HG03196 (cell line): Measurements from ENCODE around the gene DNAH17.

Source experiments
- ATAC-seq: cut with Tn5 transposase; IDR thresholded peaks from one replicate; pipeline ENCODE4 v1.9.1; 2021; ENCODE audit not compliant: unreplicated experiment

Gene DNAH17

DNA sequence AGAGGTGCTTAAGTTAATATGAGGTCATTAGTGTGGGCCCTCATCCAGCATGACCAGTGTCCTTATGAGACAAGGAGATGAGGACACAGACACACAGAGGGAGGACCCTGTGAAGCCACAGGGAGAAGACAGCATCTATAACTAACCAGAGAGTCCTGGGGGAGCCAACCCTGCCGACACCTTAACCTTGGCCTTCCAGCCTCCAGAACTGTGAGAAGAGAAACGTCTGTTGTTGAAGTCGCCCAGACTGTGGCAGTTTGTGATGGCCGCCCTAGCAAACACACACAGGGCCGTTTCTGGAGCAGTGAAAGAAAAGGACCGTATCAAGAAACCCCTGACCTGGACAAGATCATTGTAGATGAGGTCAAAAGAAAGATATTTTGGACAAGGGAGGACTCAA lies 26.7 kb downstream of the DNAH17 start:
- no peak for ATAC-seq

DNA sequence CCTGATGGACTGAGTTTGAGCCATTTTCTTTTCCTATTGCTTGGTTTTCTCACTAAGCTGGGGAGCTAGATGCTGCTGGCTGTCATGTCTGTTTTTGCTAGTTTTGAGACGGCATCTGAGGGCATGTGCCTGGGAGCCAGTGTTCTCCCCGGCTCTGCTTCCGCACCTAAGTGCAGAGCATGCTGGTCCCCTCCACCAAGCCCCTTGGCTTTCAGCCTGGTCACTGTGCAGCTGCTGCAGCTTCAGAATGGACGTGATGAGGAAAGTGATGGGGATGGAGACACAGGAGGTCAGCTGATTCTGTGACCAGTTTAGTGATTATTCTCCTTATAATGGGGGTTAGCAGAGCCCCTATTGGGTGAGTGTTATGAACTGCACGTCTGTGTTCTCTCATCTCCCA lies 28.5 kb downstream of the DNAH17 start:
- no peak for ATAC-seq

DNA sequence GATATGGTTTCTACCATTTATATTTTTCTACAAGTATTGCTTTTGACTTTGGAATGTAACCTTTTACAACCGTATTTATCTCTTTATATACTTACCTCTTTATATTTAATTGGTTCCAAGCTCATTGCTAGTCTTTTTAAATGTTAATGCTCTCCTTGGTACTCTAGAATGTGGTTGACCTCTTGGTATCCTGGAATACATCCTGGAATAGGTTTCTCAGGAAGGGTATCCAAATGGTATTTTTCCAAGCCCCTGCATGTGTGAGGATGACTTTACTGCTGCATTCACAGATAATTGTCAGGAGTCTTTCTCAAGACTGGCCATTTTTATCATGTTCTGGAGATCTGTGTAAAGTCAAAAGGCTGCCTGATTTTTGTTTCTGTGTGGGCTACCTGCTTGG lies 30.2 kb downstream of the DNAH17 start:
- ATAC-seq, result no peak

DNA sequence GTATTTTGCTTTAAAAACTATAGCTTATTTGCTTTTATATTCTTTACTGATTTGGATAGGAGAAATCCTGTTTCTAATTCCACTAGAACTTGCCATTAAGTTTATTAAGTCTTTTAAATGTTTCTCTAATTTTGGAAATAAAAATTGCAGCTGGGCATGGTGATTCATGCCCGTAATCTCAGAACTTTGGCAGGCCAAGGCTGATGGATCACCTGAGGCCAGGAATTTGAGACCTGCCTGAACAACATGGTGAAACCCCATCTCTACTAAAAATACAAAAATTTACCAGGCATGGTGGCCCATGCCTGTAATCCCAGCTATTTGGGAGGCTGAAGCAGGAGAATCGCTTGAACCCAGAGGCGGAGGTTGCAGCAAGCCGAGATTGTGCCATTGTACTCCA lies 30.7 kb downstream of the DNAH17 start:
- no peak for ATAC-seq

DNA sequence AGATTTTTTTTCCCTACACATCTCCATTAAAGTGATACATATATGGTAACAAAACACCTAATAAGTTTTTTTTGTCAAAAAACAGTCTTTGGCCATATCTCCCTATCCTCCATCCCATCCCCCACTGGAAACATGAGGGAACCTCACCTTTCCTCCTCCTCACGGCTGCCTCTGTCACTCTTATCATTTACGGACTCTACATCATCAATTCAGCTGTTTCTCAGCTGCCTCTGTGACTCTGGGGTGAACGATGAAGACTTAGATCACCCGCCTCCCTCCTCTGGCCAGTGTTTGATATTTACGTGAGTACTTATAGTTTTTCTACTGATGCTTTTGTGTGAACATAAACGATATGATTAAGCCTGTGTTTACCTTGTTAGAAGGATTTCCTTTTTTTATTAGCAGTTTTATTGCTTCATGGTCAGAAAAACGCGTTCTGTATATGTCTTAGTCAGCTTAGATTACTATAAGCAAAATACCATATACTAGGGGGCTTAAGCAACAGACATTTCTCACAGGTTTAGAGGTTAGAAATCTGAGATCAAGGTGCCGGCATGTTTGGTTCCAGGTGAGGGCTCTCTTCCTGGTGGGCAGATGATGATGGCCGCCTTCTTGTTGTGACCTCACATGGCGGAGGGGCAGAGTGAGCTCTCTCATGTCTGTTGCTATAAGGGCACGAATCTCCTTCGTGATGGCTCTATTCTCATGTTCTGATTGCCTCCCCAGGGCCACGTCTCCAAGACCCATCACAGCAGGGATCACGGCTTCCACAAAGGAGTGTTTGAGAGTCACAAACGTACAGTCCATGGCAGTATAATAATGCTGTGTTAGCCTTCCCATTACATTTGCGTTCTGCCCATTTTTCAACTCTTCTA lies 32.1 kb downstream of the DNAH17 start:
- no peak for ATAC-seq

DNA sequence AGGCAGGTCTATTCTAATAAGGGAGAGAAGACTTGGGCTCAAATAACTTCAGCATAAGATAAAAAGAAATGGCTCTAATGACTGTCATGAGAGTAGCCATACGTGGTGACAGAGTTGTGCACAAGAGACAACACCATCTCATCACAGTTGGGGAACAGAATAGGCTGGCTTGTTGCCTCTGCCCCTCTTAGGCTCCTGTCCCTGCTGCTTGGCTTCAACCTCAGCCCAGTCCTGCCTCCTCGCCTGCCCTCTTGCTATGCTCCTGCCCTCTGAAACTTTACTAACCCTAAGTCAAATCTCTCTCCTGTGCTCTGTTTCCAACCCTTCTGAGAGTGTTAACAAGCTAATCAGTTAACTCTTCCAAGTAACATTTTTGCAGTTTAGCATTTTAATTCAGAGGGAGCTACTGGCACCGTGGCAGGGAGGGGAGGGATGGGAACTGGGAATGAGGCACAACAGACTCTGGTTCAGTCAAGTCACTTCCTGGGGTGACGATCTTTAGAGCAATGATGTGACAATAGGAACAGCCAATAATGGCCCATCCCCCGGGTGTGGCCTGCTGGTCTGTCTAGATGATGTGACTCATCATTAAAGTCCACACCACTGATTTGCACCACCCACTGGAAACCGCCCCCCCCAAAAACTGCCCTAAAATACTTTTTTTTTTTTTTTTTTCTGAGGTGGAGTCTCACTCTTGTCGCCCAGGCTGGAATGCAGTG lies 35.5 kb downstream of the DNAH17 start:
- no peak for ATAC-seq

DNA sequence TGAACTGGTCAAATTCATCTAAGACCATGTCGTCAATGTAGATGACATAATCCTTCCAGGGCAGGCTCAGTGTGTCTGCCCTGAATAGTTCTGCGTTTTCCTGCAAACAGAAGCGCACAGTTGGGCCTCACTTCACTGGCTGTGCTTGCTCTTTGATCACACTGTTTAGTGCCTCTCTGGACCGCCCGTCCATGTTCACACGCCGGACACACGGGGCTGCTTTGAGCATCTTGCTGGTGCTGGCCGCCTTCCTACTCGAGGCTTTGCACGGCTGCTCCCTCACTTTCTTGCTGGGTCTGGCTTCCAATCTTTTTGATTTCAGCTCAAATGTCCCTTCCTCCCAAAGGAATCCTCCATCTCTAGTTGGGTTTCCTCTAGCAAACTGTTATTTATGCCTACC lies 37.4 kb downstream of the DNAH17 start:
- ATAC-seq, result no peak

DNA sequence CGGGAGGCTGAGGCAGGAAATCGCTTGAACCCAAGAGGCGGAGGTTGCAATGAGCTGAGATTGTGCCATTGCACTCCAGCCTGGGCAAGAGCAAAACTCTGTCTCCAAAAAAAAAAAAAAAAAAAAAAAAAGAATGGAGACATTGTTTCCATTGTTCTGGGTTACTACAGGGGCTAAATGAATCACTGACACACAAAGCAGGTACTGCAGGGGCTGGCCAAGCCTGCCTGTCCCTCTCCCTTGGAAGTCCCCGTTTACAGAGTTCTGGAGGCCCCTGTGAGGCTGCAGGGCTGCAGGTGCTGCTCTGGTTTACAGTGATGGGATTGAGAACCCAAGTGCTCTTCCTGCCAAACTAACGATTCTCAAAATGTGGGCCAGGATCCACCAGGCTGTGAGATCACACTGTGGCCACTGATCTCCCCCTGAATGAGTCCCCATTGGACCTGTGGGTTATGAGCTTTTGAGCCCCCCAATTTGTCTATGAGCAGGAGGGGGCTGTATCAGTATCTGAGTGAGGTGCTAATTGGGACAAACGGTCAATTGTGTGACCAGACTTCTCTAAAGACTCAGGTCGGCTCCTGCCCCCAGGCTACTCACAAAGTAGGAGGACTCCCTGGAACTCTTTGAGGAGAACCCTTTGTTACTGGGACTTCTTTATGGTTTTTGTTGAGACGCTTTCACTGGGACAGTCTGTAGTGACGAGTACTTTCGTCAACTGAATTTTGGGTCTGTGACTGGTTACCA lies 39.0 kb downstream of the DNAH17 start:
- ATAC-seq, result no peak

DNA sequence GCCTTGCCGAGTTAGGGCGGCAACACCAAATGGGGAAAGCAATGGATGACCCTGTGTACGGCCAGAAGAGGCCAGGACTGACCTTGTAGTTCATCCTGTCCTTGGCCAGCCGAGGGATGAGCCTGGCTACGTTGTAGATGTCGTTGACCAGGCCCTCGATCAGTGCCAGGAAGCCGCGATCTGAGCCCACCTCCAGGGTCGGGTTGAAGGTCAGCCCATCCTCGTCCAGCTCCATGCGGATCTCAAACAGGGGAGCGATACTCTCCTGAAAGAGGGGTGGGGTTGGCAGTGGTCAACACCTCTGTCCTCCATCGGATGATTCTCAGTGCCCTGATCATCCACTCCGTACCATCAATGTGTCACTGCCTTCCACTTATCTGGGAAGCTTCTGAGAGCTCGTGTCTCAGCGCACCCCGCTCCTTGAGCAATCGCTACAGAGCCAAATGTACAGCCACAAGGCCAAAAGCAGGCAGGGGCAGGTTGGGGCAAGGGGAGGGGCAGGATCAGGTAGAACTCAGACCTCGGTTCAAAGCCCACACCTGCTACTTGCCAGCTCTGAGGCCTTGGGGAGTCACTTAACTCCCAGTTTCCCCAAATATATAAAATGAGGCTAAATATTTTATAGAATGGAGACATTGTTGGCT lies 39.9 kb downstream of the DNAH17 start:
- ATAC-seq, result no peak

DNA sequence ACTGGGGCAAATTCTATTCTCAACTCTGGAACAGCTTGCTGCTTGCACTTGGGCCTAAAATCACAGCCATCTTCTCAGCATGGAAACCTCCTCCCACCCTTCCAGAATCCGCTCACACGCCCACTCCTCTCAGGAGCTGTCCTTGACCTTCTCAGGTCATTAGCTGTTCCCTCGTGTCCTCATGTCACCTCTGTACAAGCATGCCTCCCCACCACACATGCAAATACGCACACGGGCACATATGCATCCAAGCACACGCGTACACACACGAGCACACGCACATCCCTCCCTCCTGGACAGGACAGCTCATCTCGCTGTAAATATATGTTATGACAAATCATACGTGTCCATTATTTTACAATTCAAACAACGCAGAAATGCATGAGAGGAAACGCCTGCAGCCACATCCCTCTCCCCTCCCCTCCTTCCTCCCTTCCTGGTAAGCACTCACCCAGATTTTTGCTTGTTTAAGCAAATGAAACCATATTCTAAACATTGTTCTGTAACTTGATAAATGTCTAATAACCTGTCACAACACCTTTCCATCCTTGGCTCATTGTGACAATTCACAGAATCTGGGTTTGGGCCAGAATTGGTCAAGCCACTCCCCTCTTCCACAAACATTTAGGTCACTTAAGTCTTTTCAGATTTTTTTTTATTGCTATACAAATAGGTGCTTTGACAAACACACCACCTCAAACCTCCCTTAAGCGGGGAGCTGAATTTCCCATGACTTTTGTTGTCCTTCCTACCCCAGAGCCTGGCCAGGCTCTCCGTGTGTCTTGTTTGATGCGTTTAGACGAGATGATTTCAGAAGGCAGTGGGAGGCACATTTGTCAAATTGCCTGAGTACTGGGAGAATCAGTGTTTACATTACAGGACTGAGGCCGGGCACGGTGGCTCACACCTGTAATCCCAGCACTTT lies 41.7 kb downstream of the DNAH17 start:
- no peak for ATAC-seq

DNA sequence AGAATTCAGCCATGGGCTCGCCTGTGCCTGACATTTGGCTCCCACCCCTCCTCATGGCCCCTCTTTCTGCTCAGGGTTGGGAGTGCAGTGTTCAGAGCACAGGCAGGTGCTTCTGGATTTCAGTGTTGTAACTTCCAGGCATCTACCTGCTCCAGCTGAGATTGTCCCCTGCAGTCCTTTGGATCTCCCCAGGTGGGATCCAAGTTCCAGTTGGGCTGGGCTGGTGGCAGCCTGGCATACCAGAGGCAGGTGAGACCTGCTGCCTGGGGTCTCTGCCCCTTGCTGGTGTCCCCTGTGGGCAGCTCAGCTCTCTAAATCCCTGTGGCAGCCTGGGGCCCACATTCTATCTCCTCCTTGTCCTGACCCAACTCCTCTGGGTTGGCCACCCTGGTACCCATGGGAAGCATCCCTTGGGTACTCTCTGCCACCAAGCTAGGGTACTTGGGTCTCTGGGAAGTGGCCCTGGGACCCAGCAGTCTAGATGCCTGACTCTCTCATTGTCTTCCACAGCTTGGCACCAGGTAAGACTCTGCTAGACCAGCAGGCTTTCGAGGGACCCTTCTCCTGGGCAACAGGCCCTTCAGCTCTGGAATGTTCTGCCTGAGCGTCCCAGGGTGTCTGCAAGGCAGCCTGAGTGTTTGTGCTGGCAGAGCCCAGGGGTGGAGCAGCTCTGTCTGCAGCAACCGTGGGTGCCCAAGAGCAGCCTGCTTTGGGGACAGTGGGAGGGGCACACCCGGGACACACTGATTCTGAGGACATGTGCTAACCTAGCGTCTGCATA lies 42.5 kb downstream of the DNAH17 start:
- no peak for ATAC-seq

DNA sequence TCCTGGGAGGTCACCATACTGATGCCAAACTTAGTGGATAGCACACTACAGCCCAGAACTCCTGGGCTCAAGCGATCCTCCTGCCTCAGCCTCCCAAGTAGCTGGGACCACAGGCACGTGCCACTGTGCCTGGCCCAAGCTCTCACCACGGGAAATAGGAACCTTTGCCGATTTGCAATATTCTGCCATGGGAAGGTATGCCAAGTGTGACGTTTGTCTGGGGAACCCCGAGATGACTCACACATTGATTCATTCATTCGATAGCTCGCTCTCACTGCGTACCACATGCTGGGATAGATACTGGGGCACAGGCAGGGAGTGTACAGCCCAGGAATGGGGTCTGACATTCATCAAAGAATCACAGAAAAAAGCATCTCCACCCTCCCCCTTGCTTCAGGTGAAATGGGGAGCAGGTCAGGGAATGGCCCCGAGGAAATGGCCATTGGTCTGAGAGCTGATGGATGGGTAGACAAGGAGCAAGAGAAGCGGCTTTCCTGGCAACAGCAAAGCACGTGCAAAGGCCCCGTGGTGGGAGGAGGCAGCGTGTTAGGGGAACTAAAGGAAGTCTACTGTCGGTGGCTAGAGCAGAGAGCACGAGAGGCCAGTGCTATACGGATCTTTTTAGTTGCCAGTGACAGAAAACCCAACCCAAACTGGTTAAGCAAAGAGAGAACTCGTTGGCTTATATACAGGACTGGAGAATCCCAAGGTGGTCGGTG lies 44.1 kb downstream of the DNAH17 start:
- ATAC-seq, result no peak

DNA sequence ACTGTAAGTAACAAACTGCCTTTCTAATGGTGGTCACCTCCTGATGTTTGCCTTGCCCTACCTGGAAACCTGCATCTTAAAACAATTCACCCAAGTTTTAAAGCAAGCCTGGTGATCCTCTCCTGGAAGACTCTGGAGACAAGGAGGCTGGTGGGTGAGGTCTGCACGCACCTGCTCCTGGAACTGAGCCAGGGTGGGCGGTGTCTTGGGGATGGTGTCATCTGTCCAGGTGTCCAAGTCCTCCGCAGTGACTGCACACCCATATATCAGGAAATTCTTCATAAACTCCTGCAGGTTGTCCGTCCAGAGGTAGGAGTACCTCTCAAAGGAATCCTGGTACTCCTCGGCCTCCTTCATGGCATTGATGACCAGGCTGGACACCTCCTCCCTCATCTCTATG lies 44.9 kb downstream of the DNAH17 start:
- no peak for ATAC-seq

DNA sequence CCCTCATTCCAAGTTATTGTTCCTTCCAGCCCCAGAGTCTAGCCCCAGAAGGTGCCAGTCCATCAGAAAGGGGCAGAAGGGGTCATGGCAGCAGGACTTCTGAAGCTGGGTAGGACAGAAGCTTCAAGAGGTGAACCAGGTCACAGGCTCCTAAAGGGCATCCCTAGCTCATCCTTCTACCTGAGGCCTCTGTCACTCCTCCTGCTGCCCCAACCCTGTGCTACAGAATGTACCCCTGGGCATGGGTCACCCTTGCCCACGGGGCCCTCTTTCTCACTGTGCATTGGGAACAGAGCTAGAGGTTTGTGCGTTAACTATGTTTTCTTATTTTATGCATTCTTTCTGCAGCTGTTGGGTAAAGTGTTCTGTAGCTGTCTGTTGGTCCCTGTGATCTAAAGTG lies 46.5 kb downstream of the DNAH17 start:
- ATAC-seq, result no peak

DNA sequence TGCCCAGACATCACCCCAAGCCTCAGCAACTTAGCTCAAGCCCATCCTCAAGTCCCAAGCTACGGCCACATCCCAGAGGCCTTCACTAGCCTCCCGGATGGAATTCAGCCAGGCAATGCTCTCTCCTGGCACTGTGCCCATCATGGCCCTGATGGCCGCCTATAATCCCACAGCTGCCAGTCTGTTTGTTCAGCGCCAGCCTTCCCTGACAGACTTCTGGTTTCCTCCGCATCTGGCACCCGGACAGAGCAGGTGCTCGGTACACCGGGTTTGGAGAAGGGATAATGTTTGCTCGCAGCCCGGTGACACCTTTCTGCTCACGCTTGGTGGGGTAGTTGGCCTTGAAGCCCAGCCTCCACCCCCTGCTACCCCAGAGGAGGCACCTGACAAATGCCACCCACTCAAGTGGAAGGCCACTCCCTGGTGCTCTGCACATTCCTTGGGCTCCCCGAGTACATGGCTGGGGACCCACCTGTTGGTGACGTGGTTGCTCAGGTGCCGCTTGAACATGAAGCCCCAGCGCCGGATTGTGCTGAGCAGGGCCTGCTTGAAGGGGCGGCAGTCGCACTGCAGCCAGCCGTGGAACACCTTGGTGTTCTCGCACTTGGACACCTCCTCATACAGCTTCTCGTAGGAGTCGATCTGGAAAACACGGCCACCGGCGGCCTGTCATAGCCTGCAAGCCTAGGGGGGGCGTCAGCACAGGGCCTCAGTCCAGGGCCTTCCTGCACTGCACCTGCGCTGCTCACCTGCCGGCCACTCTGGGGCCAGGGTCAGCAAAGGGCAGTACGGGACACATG lies 47.1 kb downstream of the DNAH17 start:
- no peak for ATAC-seq

DNA sequence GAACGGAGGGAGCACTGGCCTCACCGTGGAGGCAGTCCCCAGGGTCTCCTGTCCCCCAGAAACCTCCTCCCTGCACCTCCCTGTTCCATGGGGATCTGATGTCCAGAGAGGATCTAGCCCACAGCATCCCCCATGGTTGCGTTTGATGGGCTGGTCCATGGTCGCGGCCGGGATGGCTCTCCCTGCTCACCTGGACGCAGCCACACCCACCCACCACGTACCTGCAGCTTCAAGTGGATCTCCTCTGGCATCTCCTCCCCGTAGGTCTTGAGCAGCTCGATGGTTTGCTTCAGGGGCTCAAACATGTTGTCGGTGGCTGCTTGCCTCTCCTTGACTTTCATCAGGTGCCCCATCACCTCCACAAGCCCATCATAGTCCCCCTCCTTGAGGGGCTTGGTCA lies 47.9 kb downstream of the DNAH17 start:
- ATAC-seq, result no peak

DNA sequence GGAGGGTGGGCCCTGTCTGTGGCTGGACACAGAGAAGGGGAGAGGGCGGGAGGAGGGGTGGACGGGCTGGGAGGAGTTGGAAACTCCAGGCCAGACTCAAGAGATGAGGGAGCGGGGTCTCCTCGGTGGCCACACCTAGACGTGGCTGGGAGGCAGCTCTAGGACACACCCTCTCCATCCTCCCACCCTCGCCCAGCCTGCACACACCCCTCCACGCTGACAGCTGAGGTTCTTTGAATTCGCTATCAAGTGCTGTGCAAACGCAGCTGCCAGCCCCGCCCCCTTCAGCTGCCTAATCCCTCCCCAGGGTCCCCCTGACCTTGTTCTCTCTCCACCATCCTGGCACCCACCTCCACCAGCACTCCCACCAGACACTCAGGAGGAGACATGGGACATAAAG lies 48.7 kb downstream of the DNAH17 start:
- no peak for ATAC-seq

DNA sequence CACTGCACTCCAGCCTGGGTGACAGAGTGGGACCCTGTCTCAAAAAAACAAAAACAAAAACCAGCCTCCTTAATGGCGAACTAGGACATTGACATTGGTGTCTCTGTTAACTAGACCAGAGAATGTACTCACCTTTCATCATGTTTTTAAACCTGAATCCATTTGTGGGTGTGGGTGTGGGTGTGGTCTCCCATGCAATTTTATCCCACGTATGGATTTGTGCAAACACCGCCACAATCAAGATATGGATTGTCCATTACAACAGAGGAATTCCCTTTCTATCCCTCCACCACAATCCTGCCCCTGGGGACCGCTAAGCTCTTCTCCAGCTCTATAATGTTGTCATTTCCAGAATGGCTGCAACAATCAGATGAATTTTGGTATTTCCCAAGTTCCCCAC lies 49.9 kb downstream of the DNAH17 start:
- no peak for ATAC-seq
